Ammon's horn (tissue), 1 donor: ENCODE measurements around the gene SLC51B.
A peak's percentile ranks its signal among the peaks of the same experiment; 100 is the strongest.
"Not testable (repeated sequence)": the region's sequence is repeated elsewhere in the genome, so short reads cannot be mapped to it uniquely, and the experiment has no call there.

Experiments
- DNase-seq: peaks from one replicate; pipeline ENCODE4 v3.0.0-alpha.2; 2016; ENCODE audit warnings: low spot score

SLC51B gene

DNA sequence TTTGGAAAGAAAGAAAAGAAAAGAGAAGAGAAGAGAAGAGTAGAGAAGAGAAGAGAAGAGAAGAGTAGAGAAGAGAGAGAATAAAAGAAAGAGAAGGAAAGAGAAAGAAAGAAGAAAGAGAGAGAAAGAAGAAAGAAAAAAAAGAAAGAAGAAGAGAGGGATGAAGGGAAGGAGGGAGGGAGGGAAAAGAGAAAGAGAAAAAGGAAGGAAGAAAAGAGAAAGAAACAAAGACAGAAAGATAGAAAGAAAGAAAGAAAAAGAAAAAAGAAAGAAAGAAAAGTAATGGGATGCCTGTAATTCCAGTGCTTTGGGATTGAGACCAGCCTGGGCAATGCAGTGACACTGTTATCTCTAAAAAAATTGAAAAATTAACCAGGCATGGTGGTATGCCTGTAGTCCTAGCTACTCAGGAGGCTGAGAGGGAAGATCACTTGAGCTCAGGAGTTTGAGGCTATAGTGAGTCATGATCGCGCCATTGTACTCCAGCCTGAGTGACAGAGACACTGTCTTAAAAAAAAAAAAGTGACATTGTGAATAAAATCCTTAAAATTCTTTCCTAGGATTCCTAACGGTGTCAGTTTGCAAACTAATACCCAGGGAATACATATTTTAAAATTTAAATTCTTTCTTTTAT lies 20.9 kb downstream of the SLC51B start:
- no peak for DNase-seq

DNA sequence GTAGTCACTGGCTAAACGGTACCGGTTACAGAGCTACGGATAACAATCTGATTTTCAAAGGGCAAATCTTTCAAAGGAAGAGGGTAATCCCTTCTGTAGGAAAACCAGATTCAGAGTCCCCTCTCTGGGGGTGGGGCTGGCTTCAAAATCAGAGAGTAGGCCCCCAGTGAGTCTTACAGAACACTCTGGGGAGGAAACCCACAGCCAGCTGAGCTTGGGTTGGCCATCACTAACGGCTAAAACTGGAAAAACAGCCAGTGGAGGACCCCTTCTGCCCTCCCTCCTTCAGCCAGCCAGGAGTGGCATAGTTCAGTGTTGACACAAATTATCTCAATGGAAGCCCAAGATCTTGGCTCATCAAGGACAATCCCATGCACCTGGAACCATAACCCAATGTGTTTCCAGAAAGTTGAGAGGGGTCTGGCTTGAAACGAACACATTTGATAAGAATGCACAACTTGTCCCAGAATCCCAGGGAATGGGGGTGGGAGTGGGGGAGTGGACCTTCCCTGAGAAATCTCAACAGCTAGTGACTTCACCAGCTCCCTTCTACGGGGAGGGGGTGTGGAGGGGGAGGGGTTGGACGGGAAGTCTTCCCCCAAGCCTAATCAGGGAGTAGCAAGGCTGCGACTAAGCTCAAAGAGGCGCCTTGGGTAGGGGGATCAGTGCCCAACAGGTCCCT lies 21.6 kb downstream of the SLC51B start:
- no peak for DNase-seq

DNA sequence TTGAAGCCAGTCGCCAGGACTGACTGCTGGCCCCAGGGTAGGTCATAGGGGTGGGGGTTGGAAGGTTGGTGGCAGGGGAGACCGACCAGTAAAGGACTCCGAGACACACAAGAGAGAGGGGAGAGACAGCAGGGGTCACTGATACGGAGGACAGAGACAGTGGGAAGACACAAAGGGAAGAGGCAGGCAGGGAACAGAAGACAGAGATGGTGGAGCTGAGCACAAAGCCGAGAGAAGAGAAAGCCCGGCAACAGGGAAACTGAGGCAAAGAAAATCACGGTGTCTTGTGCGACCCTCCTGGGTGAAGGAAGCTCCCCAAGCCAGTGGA lies 22.1 kb downstream of the SLC51B start:
- no peak for DNase-seq

DNA sequence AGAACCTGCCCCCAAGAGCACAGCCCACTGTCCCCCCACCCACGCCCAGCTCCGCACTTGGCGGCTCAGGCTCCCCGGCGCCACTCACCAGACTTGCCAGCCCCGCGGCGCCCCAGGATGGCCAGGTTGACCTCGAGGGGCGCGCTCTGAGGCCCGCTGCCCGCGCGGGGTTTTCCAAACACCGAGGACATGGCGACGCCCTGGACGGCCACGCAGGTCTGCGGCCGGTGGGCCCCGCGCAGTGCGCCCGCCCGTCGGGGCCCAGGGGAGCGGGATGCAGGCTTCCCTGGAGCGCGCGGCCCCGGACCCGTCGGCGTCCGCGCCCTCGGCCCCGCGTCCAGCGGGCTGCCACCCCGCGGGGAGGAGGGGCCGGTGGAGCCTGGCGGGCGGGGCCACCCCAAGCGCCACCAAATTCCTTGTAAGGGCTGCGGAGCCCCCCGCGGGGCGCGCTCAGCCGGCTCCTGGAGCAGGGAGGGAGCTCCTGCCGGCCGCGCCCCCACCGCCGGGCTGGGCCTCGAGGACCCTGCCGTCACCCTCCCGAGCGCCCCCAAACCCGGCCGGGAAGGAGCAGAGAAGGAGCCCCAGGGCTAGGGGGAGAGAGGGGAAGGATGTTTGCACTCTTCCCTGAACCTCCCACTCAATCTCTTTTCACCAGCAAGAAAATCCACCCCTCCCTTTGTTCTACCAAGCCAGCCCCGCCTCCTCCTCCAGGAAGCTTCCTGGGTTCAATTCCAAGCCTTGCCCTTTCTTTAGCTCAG lies 22.6 kb downstream of the SLC51B start, which contains the start of gene RASL12:
Gene RASL12 (minus strand): TSS at position 347 of the 758 bp plus-strand sequence. CDS start 156 bp downstream, at position 191.
- no peak for DNase-seq

DNA sequence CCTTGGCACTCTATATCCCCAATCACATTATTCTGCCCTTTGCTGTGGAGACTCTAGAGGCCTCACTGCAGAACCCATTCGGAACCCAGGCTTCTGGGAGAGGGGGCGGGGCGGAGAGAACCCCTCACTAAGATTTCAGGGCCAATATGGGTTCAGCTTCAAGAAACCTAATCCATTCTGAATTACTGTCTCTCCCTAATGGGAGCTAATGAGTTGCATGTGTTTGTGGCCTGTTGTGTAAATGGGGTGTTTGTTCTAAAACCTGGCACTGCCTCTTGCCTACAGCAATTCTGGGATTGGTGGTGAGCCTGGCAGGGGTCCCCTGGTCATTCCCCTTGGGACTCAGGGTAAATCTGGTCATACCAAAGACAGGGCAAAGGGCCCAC lies 23.2 kb downstream of the SLC51B start:
- DNase-seq = no peak

DNA sequence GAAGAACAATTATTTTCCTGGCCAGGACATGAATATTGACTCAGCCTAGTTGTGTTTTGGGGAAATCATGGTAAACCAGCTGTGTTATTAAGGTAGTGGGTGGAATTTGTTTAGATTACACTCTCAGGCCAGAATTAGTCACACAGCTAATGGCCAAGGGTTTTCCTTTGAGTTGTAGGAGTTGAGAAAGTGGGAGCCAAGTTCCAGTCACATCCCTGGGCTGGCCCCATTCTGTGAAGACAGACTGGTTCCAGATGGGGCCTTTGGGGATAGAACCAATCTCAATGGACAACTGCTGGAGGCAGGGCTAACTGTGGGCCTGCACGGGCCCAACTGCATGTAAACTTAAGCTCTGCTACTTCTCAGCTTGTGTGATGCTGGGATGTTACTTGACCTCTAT lies 24.0 kb downstream of the SLC51B start:
- DNase-seq = no peak

DNA sequence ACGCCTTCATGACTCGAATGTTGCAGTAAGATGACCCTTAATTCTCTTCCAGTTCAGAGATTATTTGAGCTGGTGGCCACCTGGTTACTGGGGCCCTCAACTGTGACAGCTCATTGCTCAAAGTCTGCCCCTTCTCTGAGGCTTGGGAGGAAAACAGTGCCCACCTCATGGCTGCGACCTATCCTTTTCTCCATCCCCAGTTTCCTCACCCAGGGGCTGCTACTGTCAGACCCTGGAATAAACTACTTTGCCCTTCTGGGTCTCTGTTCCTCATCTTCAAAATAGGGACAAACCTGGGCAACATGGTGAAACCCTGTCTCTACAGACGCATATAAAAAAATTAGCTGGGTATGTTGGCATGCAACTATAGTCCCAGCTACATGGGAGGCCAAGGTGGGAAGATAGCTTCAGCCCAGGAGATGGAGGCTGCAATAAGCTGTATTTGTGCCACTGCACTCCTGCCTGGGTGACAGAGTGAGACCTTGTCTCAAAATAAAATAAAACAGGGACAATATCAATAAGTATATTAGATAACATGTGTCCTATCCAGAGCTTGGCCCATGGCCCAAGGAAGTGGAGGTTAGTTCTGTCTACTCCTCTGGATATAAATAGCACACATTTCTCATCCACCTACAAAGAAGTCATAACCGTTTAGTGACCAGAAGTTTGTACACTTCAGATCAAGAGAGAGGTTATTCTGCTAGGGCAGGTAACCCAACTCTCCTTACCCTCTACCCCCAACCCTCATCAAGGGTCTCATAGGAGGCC lies 24.8 kb downstream of the SLC51B start:
- no peak for DNase-seq

DNA sequence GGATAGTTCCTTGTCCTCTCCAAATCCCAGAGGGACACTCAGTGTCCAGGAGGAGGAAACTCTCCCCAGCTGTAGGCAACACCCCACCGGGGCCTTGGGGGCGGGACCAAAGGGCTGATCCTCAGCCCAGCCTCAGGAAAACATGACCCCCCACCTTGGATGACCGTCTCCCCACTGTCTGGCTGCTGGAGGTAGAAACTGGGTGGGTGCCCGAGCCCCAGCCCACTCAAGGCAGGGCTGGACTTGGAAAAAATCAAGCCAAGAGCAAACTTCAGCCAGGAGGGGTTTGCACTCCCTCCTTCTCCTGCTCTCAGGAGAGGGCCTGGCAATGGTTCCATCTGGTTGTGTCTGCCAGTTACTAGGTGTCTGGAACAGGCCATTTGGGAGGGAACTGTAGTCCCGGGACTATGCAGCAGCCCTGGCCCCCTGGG lies 26.2 kb downstream of the SLC51B start:
- DNase-seq = no peak

DNA sequence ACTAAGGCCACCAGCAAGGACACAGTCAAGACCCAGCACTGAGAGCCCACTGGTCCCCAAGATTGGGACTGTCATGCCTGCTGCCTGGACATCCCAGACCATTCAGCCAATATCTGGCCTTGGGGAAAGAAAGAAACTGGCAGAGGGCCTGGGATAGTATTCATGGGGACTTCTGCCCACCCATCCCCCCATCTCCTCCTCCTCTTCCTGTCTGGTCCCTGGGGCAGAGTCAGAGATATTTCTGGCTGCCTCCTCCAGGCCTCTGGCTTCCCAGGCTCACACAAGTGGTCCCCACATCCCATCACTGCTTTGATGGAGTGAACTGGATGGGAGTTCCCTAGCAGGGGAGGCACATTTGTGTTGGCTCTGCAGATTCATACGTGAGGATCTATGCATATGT lies 26.8 kb downstream of the SLC51B start:
- no peak for DNase-seq

DNA sequence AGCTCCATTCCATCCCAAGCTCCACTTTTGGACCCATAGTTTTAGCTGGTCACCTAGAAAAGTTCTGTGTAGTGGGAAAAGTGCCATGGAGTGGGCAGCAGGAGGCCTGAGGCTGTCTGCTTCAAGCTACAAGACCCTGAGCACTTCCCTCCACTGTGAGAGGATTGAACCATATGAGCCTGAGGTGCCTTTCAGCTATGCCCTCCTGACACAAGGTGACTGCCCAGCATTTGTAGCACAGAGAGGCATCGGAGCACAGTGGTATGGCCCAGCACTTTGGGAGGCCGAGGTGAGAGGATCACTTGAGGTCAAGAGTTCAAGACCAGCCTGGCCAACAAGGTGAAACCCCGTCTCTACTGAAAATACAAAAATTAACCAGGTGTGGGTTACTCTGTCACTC lies 27.4 kb downstream of the SLC51B start:
- DNase-seq = no peak

DNA sequence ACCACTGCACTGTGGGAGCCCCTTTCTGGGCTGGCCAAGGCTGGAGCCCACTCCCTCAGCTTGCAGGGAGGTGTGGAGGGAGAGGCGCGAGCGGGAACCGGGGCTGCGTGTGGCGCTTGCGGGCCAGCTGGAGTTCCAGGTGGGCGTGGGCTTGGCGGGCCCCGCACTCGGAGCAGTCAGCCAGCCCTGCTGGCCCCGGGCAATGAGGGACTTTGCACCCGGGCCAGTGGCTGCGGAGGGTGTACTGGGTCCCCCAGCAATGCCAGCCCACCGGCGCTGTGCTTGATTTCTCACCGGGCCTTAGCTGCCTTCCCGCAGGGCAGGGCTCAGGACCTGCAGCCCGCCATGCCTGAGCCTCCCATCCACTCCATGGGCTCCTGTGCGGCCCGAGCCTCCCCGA lies 29.8 kb downstream of the SLC51B start:
- DNase-seq = not testable (repeated sequence)

DNA sequence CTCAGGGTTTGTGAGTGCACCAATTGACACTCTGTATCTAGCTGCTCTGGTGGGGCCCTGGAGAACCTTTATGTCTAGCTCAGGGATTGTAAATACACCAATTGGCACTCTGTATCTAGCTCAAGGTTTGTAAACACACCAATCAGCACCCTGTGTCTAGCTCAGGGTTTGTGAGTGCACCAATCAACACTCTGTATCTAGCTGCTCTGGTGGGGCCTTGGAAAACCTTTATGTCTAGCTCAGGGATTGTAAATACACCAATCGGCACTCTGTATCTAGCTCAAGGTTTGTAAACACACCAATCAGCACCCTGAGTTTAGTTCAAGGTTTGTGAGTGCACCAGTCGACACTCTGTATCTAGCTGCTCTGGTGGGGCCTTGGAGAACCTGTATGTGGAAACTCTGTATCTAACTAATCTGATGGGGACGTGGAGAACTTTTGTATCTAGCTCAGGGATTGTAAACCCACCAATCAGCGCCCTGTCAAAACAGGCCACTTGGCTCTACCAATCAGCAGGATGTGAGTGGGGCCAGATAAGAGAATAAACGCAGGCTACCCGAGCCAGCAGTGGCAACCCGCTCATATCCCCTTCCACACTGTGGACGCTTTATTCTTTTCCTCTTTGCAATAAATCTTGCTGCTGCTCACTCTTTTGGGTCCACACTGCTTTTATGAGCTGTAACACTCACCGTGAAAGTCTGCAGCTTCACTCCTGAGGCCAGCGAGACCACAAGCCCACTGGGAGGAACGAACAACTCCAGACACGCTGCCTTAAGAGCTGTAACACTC lies 30.6 kb downstream of the SLC51B start:
- DNase-seq = not testable (repeated sequence)

DNA sequence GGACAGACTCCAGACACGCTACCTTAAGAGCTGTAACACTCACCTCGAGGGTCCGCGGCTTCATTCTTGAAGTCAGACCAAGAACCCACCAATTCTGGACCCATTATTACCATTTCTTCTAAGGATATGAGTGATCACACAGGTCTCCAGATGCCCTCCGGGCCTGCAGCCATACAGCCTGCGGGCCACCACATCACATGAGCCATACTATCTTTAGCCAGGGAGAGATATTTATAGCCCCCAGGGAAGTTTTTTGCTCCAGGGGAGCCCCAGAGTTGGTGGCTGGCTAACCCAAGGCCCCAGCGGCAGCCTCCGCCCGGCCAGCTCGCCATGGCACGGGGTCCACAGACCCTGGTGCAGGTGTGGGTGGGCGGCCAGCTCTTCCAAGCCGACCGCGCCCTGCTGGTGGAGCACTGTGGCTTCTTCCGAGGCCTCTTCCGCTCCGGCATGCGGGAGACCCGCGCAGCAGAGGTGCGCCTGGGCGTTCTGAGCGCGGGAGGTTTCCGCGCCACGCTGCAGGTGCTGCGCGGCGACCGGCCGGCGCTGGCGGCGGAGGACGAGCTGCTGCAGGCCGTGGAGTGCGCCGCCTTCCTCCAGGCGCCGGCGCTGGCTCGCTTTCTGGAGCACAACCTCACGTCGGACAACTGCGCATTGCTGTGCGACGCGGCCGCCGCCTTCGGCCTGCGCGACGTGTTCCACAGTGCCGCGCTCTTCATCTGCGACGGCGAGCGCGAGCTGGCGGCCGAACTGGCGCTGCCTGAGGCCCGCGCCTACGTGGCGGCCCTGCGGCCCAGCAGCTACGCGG lies 31.5 kb downstream of the SLC51B start, which contains the start of gene KBTBD13:
Gene KBTBD13 (plus strand): TSS at position 261 of the 805 bp plus-strand sequence. CDS start 70 bp downstream, at position 331.
- DNase-seq = no peak

DNA sequence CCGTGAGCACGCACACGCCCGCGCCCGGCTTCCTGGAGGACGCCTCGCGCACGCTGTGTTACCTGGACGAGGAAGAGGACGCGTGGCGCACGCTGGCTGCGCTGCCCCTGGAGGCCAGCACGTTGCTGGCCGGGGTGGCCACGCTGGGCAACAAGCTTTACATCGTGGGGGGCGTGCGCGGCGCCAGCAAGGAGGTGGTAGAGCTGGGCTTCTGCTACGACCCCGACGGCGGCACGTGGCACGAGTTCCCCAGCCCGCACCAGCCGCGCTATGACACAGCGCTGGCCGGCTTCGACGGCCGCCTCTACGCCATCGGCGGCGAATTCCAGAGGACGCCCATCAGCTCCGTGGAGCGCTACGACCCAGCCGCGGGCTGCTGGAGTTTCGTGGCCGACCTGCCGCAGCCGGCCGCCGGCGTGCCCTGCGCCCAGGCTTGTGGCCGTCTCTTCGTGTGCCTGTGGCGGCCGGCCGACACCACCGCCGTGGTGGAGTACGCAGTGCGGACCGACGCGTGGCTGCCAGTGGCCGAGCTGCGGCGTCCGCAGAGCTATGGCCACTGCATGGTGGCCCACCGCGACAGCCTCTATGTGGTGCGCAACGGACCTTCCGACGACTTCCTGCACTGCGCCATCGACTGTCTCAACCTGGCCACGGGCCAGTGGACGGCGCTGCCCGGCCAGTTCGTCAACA lies 32.2 kb downstream of the SLC51B start:
- no peak for DNase-seq

DNA sequence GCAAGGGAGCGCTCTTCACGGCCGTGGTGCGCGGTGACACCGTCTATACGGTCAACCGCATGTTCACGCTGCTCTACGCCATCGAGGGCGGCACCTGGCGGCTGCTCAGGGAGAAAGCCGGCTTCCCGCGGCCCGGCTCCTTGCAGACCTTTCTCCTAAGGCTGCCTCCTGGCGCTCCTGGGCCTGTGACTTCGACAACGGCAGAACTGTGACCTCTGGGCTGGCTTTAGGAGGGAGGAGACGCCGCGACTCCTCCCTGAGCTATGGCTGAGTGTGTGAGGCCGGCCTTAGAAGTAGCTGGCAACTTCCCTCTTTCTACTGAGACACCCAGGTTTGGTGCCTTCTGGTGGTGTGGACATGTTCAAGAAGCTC lies 32.8 kb downstream of the SLC51B start:
- no peak for DNase-seq

DNA sequence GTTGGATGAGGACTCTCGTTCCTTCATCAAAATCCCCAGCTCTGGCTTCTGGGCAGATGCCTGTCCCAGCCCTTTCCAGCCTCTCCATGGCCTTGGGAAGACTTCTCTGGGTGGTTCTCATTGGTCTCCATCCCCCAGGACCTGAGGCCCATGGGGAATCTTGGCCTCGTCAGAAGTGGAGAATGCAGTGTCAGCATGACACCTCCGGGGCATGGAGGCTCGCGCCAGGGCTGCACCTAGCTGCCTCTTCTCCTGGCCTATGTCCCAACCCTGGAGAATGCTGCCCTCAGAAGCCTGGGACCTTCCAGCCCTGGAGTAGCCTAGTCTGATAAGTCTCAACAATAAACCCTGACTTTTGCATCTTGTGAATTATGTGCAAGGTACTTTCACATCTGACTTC lies 34.4 kb downstream of the SLC51B start:
- no peak for DNase-seq

DNA sequence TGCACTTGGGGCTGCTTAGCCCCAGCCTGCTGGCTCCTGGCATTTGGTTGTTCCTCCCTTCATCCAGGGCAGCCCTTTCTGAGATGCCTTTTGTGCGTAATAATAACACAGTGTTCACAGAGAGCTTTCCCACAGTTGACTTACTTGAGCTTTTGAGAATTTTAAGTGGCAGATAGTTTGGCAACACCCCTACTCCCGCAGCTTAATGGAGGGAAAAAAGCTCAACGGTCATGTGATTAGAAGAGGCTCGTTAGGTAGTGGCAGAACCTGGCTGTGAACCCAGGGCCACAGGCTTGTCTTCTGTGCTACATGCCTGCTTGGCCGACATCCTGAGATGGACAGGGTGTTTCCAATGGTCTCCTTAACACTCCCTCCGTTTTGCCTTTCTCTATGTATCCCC lies 36.1 kb downstream of the SLC51B start:
- DNase-seq = no peak

DNA sequence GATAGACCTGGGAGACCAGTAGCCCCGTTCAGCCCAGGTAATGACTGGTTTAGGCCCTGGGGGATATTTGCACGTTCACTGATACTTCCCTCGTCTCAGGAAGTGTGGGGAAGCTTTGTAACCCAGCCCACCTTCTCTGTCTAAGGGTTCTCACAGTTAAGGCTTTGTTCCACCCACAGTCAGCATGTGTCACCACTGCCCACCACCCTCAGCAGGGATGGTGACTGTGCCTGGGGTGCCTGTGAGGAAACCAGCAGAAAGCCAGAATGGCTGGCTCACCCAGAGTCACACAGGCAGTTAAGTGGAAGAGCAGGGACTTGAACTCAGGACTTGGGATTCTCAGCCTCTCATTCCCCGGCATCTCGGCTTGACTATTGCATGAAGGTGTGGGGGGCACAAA lies 36.6 kb downstream of the SLC51B start:
- DNase-seq = no peak

DNA sequence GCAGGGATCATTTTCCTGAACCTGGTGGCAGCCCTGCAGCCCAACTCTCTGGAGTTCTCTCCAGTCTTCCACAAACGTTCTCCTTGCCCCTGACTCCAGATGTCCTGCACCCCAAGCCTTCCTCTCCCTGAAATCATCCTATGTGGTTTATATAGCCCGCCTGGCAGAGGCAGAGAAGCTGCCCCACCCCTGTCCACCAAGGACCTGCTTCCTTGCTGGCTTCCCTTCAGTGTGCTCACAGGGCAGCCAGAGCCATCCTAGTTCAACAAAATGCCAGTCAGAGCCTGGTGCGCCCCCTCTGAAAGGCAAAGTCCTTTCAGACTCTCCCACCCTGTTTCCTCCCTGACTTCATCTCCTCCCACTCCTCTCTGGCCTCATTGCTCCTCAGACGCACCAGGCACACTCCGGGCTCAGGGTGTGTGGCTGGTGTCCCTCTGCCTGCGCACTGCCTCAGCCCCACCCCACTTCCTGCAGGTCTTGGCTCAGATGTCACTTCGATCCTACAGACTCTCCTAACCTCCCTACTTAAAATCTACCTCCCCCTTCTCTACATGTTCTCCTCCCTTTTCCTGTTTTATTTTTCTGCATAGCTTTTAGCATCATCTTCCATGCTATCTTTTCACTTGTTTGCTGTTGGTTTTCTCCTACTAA lies 37.2 kb downstream of the SLC51B start:
- no peak for DNase-seq

DNA sequence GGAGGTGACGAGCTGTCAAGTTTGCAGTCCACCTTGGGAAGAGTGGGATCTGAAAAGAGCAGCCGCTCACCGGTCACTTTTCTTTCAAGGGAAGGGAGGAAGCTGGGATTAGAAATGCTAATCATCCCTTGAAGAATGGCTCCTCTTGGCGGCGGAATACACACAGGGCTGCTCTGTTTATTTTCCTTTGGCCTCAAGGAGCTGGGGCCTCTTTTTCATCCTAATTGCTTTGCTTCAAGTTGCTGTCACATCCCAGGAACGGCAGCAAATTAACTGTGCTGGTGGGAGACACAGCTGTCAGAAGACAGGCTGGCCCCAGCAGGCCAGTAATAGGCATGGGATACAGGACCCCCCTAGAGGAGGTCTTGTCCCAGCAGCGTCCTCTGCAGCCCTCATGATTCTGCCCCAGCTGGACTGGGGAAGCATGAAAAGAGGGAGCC lies 38.1 kb downstream of the SLC51B start:
- DNase-seq = peak; percentile 64
